CD4-positive, alpha-beta T cell treated with Interleukin-17A for 4 hours (primary cell): ENCODE results near the gene ORM2.

Experiments used
- DNase-seq: peaks from one replicate; pipeline ENCODE4 v3.0.0-alpha.2; 2020; ENCODE audit warnings: mixed read lengths

Gene ORM2

GRCh38 chr9:114350636-114351401, 21.1 kb downstream of the ORM2 start:
- no peak for DNase-seq

- DNase-seq = no peak
Observed at GRCh38 chr9:114351932-114352331, 22.3 kb downstream of the ORM2 start.

- no peak for DNase-seq
Observed at GRCh38 chr9:114355821-114356220, 26.2 kb downstream of the ORM2 start.

GRCh38 chr9:114356792-114357191, 27.1 kb downstream of the ORM2 start:
- no peak for DNase-seq

GRCh38 chr9:114357360-114357759, 27.7 kb downstream of the ORM2 start:
- no peak for DNase-seq

- no peak for DNase-seq
Observed at GRCh38 chr9:114357911-114358328, 28.3 kb downstream of the ORM2 start.

GRCh38 chr9:114359801-114360200, 30.1 kb downstream of the ORM2 start:
- DNase-seq = no peak

GRCh38 chr9:114361542-114361941, 31.9 kb downstream of the ORM2 start:
- no peak for DNase-seq

GRCh38 chr9:114362394-114362793, 32.7 kb downstream of the ORM2 start:
- DNase-seq = no peak

GRCh38 chr9:114363424-114363823, 33.8 kb downstream of the ORM2 start:
- DNase-seq = peak; percentile 46

- no peak for DNase-seq
Observed at GRCh38 chr9:114364134-114365041, 34.7 kb downstream of the ORM2 start.

GRCh38 chr9:114365194-114365593, 35.5 kb downstream of the ORM2 start:
- DNase-seq = no peak

GRCh38 chr9:114366334-114367128, 36.9 kb downstream of the ORM2 start:
- DNase-seq = peak; percentile 69

GRCh38 chr9:114367366-114367765, 37.7 kb downstream of the ORM2 start:
- DNase-seq = no peak

GRCh38 chr9:114367772-114368569, 38.3 kb downstream of the ORM2 start:
- DNase-seq = no peak

GRCh38 chr9:114369216-114370130, 39.8 kb downstream of the ORM2 start:
- DNase-seq = no peak

- no peak for DNase-seq
Observed at GRCh38 chr9:114370251-114370967, 40.7 kb downstream of the ORM2 start.

GRCh38 chr9:114370968-114371320, 41.3 kb downstream of the ORM2 start:
- no peak for DNase-seq

GRCh38 chr9:114371343-114371944, 41.8 kb downstream of the ORM2 start:
- no peak for DNase-seq
